ENCODE measurements around the gene STOM.

DNA sequence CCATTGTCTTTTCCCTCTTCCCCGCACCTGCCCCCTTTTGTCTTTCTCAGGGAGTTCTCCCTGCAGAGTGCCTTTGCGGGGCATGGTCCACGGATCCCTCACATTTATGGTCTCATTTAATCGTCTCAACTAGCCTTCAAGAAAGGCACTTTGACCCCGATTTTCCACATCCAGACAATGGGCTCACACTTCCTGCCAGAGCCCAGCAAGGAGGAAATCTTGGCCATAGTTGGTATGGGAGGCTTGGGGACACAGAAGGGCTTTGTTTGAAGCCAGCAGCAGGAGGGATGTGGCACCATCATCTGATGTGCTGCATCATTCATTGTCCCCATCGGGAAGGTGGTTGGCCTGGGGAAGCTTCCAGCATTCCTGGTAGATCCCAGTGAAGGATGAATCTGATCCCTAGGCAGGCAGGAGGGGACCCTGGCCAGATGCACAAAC is 77.2 kb downstream of the STOM start:
- TF ChIP-seq, protein P1, sequence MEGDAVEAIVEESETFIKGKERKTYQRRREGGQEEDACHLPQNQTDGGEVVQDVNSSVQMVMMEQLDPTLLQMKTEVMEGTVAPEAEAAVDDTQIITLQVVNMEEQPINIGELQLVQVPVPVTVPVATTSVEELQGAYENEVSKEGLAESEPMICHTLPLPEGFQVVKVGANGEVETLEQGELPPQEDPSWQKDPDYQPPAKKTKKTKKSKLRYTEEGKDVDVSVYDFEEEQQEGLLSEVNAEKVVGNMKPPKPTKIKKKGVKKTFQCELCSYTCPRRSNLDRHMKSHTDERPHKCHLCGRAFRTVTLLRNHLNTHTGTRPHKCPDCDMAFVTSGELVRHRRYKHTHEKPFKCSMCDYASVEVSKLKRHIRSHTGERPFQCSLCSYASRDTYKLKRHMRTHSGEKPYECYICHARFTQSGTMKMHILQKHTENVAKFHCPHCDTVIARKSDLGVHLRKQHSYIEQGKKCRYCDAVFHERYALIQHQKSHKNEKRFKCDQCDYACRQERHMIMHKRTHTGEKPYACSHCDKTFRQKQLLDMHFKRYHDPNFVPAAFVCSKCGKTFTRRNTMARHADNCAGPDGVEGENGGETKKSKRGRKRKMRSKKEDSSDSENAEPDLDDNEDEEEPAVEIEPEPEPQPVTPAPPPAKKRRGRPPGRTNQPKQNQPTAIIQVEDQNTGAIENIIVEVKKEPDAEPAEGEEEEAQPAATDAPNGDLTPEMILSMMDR (IDR thresholded peaks at IDR 0.05): no peak
- TF ChIP-seq FOXM1 (IDR thresholded peaks at IDR 0.05; ENCODE audit: low read depth) (no peak), SIN3A (IDR thresholded peaks at IDR 0.05; ENCODE audit: borderline replicate concordance, low read depth, low read length) (no peak), REST (IDR thresholded peaks at IDR 0.05; ENCODE audit: low read depth, low read length) (no peak), TCF12 (IDR thresholded peaks at IDR 0.05) (no peak), RAD21 (IDR thresholded peaks at IDR 0.05; ENCODE audit: low read length) (no peak)
- TF ChIP-seq, protein P2, sequence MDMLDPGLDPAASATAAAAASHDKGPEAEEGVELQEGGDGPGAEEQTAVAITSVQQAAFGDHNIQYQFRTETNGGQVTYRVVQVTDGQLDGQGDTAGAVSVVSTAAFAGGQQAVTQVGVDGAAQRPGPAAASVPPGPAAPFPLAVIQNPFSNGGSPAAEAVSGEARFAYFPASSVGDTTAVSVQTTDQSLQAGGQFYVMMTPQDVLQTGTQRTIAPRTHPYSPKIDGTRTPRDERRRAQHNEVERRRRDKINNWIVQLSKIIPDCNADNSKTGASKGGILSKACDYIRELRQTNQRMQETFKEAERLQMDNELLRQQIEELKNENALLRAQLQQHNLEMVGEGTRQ (IDR thresholded peaks at IDR 0.05; ENCODE audit: borderline replicate concordance, low read depth, low read length): no peak
